ENCODE results near the gene RHOH.
"Not testable (repeated sequence)": the region's sequence is repeated elsewhere in the genome, so short reads cannot be mapped to it uniquely, and the experiment has no call there.

The RHOH gene, protein sequence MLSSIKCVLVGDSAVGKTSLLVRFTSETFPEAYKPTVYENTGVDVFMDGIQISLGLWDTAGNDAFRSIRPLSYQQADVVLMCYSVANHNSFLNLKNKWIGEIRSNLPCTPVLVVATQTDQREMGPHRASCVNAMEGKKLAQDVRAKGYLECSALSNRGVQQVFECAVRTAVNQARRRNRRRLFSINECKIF

DNA sequence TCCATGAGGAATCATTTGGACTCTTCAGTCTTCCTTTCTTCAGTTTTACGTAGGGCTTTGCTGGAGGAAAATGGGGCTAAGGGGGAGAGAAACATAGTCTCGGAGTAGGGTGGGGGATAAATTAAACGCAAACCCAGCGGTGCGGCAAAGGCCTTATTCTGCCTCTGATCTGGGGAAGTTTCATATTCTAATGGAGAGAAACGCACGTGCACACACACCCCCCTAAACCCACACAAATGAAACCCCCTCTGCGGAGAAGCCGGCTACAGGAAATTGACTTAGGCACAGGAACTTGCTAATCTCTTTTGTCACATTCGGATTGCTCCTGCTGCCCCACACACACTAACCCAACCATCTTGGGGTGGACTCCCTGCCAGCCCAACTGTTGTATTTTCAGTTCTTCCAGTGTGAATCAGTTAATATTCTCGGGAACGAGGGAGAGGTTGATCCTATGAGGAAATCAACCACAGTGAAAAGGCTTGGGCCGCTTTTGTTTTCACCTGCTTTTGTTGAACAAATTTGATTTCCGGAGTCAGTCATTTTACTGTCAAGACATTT, at the start of gene RHOH:
TSS of gene RHOH (plus strand) at position 308 of the 558 bp plus-strand sequence. CDS start 46,356 bp downstream, outside the sequence.
- H3K4me2 ChIP-seq (ENCODE audit: low read length), result peak within 1 kb of the TSS; percentile 99
- peaks cover 74% of the 10 kb centered on the region for H3K36me3 ChIP-seq (ENCODE audit: control insufficient read depth, low read length)
- H4K20me1 ChIP-seq (ENCODE audit: control insufficient read depth, insufficient read depth, low read depth, low read length), result peaks cover 10% of the 10 kb centered on the region; the same call in 1 of the 2 replicates
- TF ChIP-seq, protein P1, sequence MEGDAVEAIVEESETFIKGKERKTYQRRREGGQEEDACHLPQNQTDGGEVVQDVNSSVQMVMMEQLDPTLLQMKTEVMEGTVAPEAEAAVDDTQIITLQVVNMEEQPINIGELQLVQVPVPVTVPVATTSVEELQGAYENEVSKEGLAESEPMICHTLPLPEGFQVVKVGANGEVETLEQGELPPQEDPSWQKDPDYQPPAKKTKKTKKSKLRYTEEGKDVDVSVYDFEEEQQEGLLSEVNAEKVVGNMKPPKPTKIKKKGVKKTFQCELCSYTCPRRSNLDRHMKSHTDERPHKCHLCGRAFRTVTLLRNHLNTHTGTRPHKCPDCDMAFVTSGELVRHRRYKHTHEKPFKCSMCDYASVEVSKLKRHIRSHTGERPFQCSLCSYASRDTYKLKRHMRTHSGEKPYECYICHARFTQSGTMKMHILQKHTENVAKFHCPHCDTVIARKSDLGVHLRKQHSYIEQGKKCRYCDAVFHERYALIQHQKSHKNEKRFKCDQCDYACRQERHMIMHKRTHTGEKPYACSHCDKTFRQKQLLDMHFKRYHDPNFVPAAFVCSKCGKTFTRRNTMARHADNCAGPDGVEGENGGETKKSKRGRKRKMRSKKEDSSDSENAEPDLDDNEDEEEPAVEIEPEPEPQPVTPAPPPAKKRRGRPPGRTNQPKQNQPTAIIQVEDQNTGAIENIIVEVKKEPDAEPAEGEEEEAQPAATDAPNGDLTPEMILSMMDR (IDR thresholded peaks at IDR 0.05; ENCODE audit: low read depth, low read length, poor library complexity, severe bottlenecking), result no peak
- TF ChIP-seq EZH2phosphoT487 (IDR thresholded peaks at IDR 0.05; ENCODE audit: borderline replicate concordance, low read length), result no peak
- H3K9me2 ChIP-seq (replicated peaks; ENCODE audit: control insufficient read depth, low read length), result no peaks in the 10 kb centered on the region
- peak within 1 kb of the TSS; percentile 90 for H3K4me3 ChIP-seq (ENCODE audit: low read length)
- peaks cover 100% of the 10 kb centered on the region for H3K79me2 ChIP-seq (ENCODE audit: control insufficient read depth, low read length)
- no peaks in the 10 kb centered on the region for H3K9me3 ChIP-seq (ENCODE audit: control insufficient read depth, insufficient read depth, low read length)
- H3F3A ChIP-seq (ENCODE audit: control insufficient read depth, insufficient read depth), result peaks cover 80% of the 10 kb centered on the region
- H3K4me1 ChIP-seq (ENCODE audit: control insufficient read depth, low read length), result peaks cover 44% of the 10 kb centered on the region
- no peaks in the 10 kb centered on the region for H3K27me3 ChIP-seq (ENCODE audit: control insufficient read depth, low read length)
- peak within 1 kb of the TSS; percentile 100 for H3K27ac ChIP-seq (ENCODE audit: low read depth, low read length)

DNA sequence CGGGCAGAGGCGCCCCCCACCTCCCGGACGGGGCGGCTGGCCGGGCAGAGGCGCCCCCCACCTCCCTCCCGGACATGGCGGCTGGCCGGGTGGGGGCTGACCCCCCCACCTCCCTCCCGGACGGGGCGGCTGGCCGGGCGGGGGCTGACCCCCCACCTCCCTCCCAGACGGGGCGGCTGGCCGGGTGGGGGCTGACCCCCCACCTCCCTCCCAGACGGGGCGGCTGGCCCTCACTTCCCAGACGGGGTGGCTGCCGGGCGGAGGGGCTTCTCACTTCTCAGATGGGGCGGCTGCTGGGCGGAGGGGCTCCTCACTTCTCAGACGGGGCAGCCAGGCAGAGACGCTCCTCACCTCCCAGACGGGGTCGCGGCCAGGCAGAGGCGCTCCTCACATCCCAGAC, 49.3 kb upstream of the RHOH start:
- not testable (repeated sequence) for H3K9me3 ChIP-seq (ENCODE audit: control insufficient read depth, insufficient read depth, low read length); H3K27ac ChIP-seq (ENCODE audit: low read depth, low read length); H4K20me1 ChIP-seq (ENCODE audit: control insufficient read depth, insufficient read depth, low read depth, low read length); H3K27me3 ChIP-seq (ENCODE audit: control insufficient read depth, low read length); H3K4me2 ChIP-seq (ENCODE audit: low read length); H3K9me2 ChIP-seq (replicated peaks; ENCODE audit: control insufficient read depth, low read length); H3K4me3 ChIP-seq (ENCODE audit: low read length)
- Histone ChIP-seq H3K36me3 (ENCODE audit: control insufficient read depth, low read length) (peaks cover 21% of the 10 kb centered on the region), H3K79me2 (ENCODE audit: control insufficient read depth, low read length) (peaks cover 22% of the 10 kb centered on the region), H3K4me1 (ENCODE audit: control insufficient read depth, low read length) (peaks cover 29% of the 10 kb centered on the region), H3F3A (ENCODE audit: control insufficient read depth, insufficient read depth) (peaks cover 30% of the 10 kb centered on the region)

DNA sequence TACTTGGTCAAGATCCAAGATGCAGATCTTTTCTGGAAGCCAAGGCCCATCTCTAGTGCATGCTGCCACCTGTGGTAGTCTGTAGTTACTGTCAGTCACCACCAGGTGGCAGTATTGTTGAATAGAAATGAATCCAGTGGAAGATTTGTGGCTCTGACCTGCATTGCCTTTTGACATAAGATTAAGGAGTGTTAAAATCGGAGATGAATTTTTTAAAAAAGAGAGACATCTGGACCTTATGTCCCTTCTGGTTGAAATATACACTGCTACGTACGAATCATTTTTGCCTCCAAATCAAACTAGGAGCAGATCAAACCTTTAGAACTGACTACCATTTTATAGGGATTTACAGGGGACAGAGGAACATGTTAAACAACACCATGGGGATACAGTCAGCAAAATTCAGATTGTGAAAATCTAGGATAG, 46.9 kb upstream of the RHOH start:
- Histone ChIP-seq H3K9me2 (replicated peaks; ENCODE audit: control insufficient read depth, low read length) (no peaks in the 10 kb centered on the region), H3K4me1 (ENCODE audit: control insufficient read depth, low read length) (peaks cover 53% of the 10 kb centered on the region), H3K9me3 (ENCODE audit: control insufficient read depth, insufficient read depth, low read length) (peaks cover 5% of the 10 kb centered on the region; the same call in 1 of the 2 replicates), H3K79me2 (ENCODE audit: control insufficient read depth, low read length) (peaks cover 44% of the 10 kb centered on the region), H3F3A (ENCODE audit: control insufficient read depth, insufficient read depth) (peaks cover 31% of the 10 kb centered on the region), H3K4me3 (ENCODE audit: low read length) (peak overlapping the region; percentile 60), H3K4me2 (ENCODE audit: low read length) (peak overlapping the region; percentile 77), H3K27me3 (ENCODE audit: control insufficient read depth, low read length) (no peaks in the 10 kb centered on the region), H3K36me3 (ENCODE audit: control insufficient read depth, low read length) (peaks cover 14% of the 10 kb centered on the region), H3K27ac (ENCODE audit: low read depth, low read length) (peak overlapping the region; percentile 96), H4K20me1 (ENCODE audit: control insufficient read depth, insufficient read depth, low read depth, low read length) (no peaks in the 10 kb centered on the region)
- no peak for TF ChIP-seq EZH2phosphoT487 (IDR thresholded peaks at IDR 0.05; ENCODE audit: borderline replicate concordance, low read length)
- TF ChIP-seq, protein P1 (IDR thresholded peaks at IDR 0.05; ENCODE audit: low read depth, low read length, poor library complexity, severe bottlenecking), result peak; percentile 81

DNA sequence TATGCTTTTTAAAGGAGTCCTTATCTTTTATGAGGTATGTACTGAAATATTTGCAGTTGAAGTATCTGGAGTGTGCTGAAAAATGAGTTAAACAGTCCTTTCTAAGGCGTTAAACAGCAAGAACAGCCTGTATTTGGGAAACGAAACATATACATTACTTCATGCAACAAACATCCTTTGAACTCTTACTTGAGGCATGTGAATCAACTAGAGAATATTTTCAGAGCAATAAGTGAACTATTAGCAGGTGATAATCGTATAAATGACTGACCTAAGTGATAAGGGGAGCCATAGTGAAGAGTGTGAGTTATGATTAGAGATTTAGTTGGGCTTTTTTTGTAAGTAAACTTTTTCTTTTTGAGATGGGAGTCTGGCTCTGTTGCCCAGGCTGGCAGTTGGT, 45.9 kb upstream of the RHOH start:
- peak overlapping the region; percentile 77 for H3K4me2 ChIP-seq (ENCODE audit: low read length)
- H3K4me3 ChIP-seq (ENCODE audit: low read length), result peak overlapping the region; percentile 60
- H3K36me3 ChIP-seq (ENCODE audit: control insufficient read depth, low read length), result peaks cover 17% of the 10 kb centered on the region
- H3K27me3 ChIP-seq (ENCODE audit: control insufficient read depth, low read length), result no peaks in the 10 kb centered on the region
- peaks cover 48% of the 10 kb centered on the region for H3K79me2 ChIP-seq (ENCODE audit: control insufficient read depth, low read length)
- H4K20me1 ChIP-seq (ENCODE audit: control insufficient read depth, insufficient read depth, low read depth, low read length), result no peaks in the 10 kb centered on the region
- peaks cover 31% of the 10 kb centered on the region for H3F3A ChIP-seq (ENCODE audit: control insufficient read depth, insufficient read depth)
- peaks cover 5% of the 10 kb centered on the region; the same call in 1 of the 2 replicates for H3K9me3 ChIP-seq (ENCODE audit: control insufficient read depth, insufficient read depth, low read length)
- peak overlapping the region; percentile 96 for H3K27ac ChIP-seq (ENCODE audit: low read depth, low read length)
- peaks cover 58% of the 10 kb centered on the region for H3K4me1 ChIP-seq (ENCODE audit: control insufficient read depth, low read length)
- H3K9me2 ChIP-seq (replicated peaks; ENCODE audit: control insufficient read depth, low read length), result no peaks in the 10 kb centered on the region
- TF ChIP-seq, protein P1 (IDR thresholded peaks at IDR 0.05; ENCODE audit: low read depth, low read length, poor library complexity, severe bottlenecking), result no peak
- TF ChIP-seq EZH2phosphoT487 (IDR thresholded peaks at IDR 0.05; ENCODE audit: borderline replicate concordance, low read length), result no peak

Measured in DOHH2 (cell line).